ENCODE results near the gene GPR18. TPM values are rescaled to one million over a fixed set of nuclear protein-coding genes. Genes with fewer than 3 reads are reported as not detected.

GPR18 gene
- total RNA-seq, 1 experiment from 2014 or later, result not detected

DNA sequence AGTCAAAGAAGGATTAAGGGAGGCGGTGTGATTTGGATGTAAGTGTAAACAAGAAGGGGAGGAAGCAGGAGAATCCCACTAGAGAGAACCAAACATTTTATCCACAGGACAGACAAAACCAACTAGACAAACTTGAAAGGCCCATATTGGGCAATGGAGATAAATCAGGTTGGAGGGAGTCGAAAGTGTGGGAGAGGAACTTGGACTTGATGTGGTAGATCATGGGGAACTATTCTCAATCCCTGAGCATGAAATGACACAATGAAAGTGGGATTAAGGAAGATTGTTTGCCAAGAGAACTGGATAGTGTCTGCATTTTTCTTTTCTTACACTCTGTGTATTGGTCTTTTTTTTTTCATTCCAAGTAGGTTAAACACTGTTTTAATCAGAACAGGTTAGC is 31.1 kb upstream of the GPR18 start:
- DNase-seq, result no peak
- Histone ChIP-seq H4K20me1 (ENCODE audit: control insufficient read depth, insufficient read depth, insufficient read length) (no peaks in the 10 kb centered on the region), H3K27me3 (ENCODE audit: insufficient read depth, low read length) (no peaks in the 10 kb centered on the region), H3K27ac (ENCODE audit: insufficient read length, low read depth, low read length) (no peak overlapping the region), H3K56ac (ENCODE audit: insufficient read length, low read depth, low read length) (no peak overlapping the region), H3K4ac (ENCODE audit: low read depth, low read length) (no peak overlapping the region), H4K91ac (ENCODE audit: insufficient read length, low read depth, low read length) (no peak overlapping the region), H3K9ac (ENCODE audit: extremely low read depth, insufficient read length, low read length) (no peak overlapping the region), H3K4me2 (ENCODE audit: insufficient read depth, insufficient read length, low read length) (no peak overlapping the region), H3K79me2 (ENCODE audit: insufficient read depth, low read length) (no peaks in the 10 kb centered on the region), H4K8ac (replicated peaks; ENCODE audit: insufficient read length, low read depth, low read length) (no peak overlapping the region), H3K23ac (ENCODE audit: insufficient read length, low read depth, low read length) (no peak overlapping the region), H3K23me2 (ENCODE audit: insufficient read length, low read depth, low read length, poor library complexity, severe bottlenecking) (no peaks in the 10 kb centered on the region), H3K14ac (ENCODE audit: insufficient read depth, low read length) (no peak overlapping the region), H2BK15ac (ENCODE audit: low read depth, low read length) (no peak overlapping the region), H3K18ac (ENCODE audit: insufficient read length, low read depth, low read length) (no peak overlapping the region), H4K5ac (ENCODE audit: insufficient read length, low read depth, low read length) (no peak overlapping the region), H2BK20ac (ENCODE audit: low read depth, low read length, poor library complexity, severe bottlenecking) (no peak overlapping the region), H2AK5ac (ENCODE audit: insufficient read length, low read length) (no peak overlapping the region), H3K79me1 (ENCODE audit: insufficient read depth, low read depth, low read length, poor library complexity, severe bottlenecking) (no peaks in the 10 kb centered on the region), H3T11ph (ENCODE audit: low read length) (no peak overlapping the region), H2BK120ac (ENCODE audit: low read depth, low read length, poor library complexity, severe bottlenecking) (no peak overlapping the region), H2AFZ (ENCODE audit: low read length) (no peak overlapping the region), H2BK12ac (ENCODE audit: insufficient read length, low read depth, low read length) (no peak overlapping the region), H3K4me1 (ENCODE audit: insufficient read depth, low read length) (no peaks in the 10 kb centered on the region), H2BK5ac (ENCODE audit: insufficient read length, low read length) (no peak overlapping the region), H3K9me3 (ENCODE audit: control insufficient read depth, low read depth, low read length) (no peaks in the 10 kb centered on the region)
- peaks cover 0 to 2% (median 0%) of the 10 kb centered on the region in 3 experiments; a peak in 2 of 7 replicates for H3K36me3 Mint-ChIP-seq (ENCODE audit: insufficient read depth in 1 of 3, low read depth in 3 of 3)
- TF ChIP-seq, protein P1, sequence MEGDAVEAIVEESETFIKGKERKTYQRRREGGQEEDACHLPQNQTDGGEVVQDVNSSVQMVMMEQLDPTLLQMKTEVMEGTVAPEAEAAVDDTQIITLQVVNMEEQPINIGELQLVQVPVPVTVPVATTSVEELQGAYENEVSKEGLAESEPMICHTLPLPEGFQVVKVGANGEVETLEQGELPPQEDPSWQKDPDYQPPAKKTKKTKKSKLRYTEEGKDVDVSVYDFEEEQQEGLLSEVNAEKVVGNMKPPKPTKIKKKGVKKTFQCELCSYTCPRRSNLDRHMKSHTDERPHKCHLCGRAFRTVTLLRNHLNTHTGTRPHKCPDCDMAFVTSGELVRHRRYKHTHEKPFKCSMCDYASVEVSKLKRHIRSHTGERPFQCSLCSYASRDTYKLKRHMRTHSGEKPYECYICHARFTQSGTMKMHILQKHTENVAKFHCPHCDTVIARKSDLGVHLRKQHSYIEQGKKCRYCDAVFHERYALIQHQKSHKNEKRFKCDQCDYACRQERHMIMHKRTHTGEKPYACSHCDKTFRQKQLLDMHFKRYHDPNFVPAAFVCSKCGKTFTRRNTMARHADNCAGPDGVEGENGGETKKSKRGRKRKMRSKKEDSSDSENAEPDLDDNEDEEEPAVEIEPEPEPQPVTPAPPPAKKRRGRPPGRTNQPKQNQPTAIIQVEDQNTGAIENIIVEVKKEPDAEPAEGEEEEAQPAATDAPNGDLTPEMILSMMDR (conservative IDR thresholded peaks at IDR 0.05), result no peak
- H3K27ac Mint-ChIP-seq, result peak overlapping the region in 1 of 3 experiments; percentile 1; a peak in 1 of 7 replicates
- WGBS (ENCODE audit: extremely low coverage, insufficient read length, low lambda C conversion rate), result no CpG with 5 or more reads among the region's 2 CpGs
- H3K9me3 Mint-ChIP-seq, result no peaks in the 10 kb centered on the region
- H3K4me1 Mint-ChIP-seq, result peaks cover 0 to 5% of the 10 kb centered on the region in 2 experiments; a peak in 1 of 4 replicates
- H3K27me3 Mint-ChIP-seq (ENCODE audit: low read depth), result no peaks in the 10 kb centered on the region
- no peak overlapping the region for H3K4me3 Mint-ChIP-seq

All from H9 (cell line).